ENCODE measurements around the gene LRRC32.

DNA sequence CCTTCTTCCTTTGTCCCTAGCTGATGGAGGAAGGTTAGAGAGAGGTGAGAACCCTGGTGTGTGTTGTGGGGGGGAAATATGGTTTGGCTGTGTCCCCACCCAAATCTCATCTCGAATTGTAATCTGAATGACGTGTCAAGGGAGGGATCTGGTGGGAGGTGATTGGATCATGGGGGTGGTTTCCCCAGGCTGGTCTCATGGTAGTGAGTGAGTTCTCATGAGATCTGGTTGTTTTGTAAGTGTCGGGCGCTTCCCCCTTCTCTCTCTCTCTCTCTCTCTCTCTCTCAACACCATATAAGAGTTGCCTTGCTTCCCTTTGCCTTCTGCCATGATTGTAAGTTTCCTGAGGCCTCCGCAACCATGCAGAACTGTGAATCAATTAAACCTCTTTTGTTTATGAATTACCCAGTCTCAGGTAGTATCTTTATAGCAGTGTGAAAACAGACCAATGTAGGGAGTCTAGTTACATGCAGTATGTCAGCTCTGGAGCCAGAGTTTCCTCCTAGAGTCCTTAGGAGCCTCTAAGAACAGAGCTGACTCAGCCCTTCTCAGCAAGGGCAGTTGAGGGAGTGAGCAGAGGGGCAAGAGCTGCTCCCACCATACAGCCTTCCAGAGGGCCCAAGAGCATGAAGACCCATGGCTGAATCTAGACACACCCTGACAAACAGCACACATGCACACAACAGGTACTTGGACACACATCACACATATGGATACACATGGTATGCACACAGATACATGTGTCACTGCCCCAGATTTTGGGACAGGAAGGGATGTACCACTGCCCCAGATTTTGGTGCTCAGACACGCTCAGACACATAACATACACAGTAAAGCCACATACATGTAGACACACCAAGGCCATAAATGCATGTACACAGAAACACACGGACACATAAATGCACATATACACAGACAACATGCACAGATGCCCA lies 12.9 kb upstream of the LRRC32 start:
- TF ChIP-seq ZNF462 (CRISPR knock-in tag; IDR thresholded peaks at IDR 0.05) = no peak
- no peak for TF ChIP-seq POLR2AphosphoS5 (IDR thresholded peaks at IDR 0.05; ENCODE audit: low read depth)
- TF ChIP-seq, protein P1, sequence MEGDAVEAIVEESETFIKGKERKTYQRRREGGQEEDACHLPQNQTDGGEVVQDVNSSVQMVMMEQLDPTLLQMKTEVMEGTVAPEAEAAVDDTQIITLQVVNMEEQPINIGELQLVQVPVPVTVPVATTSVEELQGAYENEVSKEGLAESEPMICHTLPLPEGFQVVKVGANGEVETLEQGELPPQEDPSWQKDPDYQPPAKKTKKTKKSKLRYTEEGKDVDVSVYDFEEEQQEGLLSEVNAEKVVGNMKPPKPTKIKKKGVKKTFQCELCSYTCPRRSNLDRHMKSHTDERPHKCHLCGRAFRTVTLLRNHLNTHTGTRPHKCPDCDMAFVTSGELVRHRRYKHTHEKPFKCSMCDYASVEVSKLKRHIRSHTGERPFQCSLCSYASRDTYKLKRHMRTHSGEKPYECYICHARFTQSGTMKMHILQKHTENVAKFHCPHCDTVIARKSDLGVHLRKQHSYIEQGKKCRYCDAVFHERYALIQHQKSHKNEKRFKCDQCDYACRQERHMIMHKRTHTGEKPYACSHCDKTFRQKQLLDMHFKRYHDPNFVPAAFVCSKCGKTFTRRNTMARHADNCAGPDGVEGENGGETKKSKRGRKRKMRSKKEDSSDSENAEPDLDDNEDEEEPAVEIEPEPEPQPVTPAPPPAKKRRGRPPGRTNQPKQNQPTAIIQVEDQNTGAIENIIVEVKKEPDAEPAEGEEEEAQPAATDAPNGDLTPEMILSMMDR (conservative IDR thresholded peaks at IDR 0.05; ENCODE audit: low read depth in 2 of 2) = no peak
- no peak for TF ChIP-seq REST (IDR thresholded peaks at IDR 0.05; ENCODE audit: unreplicated experiment)
- TF ChIP-seq EZH2phosphoT487 (IDR thresholded peaks at IDR 0.05; ENCODE audit: unreplicated experiment) = no peak
